ACC112 (cell line): ENCODE measurements around the gene MRGPRD.
"Not testable (repeated sequence)": the region's sequence is repeated elsewhere in the genome, so short reads cannot be mapped to it uniquely, and the experiment has no call there.

Experiments
- H2AFZ ChIP-seq: fragments of 200-600 bp; sonication (generic); one replicate; pipeline ENCODE4 v1.6.0; 2017; ENCODE audit warnings: antibody characterized with exemption, low read length; ENCODE audit not compliant: unreplicated experiment
- H3K27ac ChIP-seq: fragments of 200-600 bp; sonication (generic); 2 replicates; pipeline ENCODE4 v1.5.1; 2014; ENCODE audit warnings: low read depth, mild to moderate bottlenecking, antibody characterized with exemption, low read length, moderate library complexity
- H3K27me3 ChIP-seq: fragments of 200-600 bp; sonication (generic); 2 replicates; pipeline ENCODE4 v1.6.1; 2014; ENCODE audit warnings: mild to moderate bottlenecking, antibody characterized with exemption, low read length, moderate library complexity, mixed read lengths; ENCODE audit not compliant: insufficient read depth
- H3K36me3 ChIP-seq: fragments of 200-600 bp; sonication (generic); 2 replicates; pipeline ENCODE4 v1.6.1; 2016; ENCODE audit warnings: mild to moderate bottlenecking, antibody characterized with exemption, low read length, moderate library complexity, mixed read lengths; ENCODE audit not compliant: insufficient read depth
- H3K4me1 ChIP-seq: fragments of 200-600 bp; sonication (generic); one replicate; pipeline ENCODE4 v1.6.1; 2016; ENCODE audit warnings: low read length, mixed read lengths; ENCODE audit not compliant: insufficient read depth, unreplicated experiment, control insufficient read depth
- H3K4me3 ChIP-seq: fragments of 200-600 bp; sonication (generic); 2 replicates; pipeline ENCODE4 v1.5.1; 2014; ENCODE audit warnings: mild to moderate bottlenecking, low read depth, low read length
- H3K79me2 ChIP-seq: fragments of 200-600 bp; sonication (generic); one replicate; pipeline ENCODE4 v1.6.0; 2016; ENCODE audit warnings: low read length; ENCODE audit not compliant: control insufficient read depth, unreplicated experiment, insufficient read depth

MRGPRD gene

DNA sequence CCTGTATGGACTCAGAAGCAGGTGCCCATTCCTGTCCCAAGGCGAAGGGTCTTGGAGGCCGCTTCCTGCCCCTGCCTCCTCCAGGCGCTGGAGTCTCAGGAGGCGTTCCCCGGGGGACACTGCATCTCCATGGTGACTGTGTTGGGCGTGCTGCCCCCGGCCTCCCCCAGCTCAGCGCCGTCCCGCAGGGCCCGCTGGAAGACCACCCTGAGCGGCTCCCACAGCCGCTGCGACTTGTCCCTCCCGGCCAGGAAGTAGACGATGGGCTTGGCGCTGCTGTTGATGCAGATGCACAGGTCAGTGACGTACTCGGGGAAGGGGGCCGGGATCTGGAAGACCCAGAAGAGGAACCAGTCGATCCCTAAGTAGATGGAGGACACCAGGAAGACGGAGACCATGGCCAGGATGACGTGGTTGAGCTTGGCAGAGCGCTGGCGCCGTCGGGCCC lies 24.4 kb upstream of the MRGPRD start:
- Histone ChIP-seq H3K27me3 (no peaks in the 10 kb centered on the region), H3K4me3 (no peak overlapping the region), H3K4me1 (peaks cover 43% of the 10 kb centered on the region), H3K36me3 (no peaks in the 10 kb centered on the region), H3K27ac (no peak overlapping the region), H2AFZ (no peak overlapping the region), H3K79me2 (no peaks in the 10 kb centered on the region)

DNA sequence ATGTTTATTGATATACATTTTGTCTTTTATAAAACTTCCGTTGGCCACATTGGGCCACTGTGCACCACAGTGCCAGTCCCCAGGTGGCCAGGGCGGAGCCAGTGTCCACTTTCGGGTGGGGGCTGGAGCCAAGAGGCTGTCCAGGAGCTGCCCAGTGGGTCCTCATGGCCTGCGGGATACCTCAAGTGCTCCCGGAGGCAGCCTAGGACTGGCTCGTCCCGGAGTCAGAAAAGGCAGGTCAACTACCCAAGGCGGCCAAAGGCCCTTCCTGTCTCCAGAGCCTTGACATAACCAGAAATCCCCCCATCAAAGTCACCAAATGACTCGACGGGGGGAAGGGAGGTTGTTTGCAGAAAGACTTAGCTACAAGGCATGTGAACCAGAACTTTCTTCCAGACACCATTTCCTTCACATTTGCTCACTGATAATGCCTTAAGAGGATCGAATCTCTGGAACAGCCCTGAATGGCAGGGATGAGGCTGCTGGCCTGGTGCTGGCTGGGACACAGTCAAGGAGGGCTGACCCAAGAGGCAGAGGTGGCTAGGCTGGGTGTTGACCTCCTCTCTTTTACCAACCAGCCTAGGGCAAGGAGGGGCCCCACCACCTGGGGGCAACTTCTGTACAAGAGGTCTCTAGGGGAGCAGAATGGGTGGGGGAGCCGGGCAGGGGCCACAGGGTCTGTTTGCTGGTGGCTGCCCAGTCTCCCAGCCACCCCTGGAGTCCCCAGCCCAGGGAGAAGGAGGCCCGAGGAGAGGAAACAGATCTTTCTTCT lies 23.8 kb upstream of the MRGPRD start:
- Histone ChIP-seq H3K4me1 (peaks cover 37% of the 10 kb centered on the region), H3K79me2 (no peaks in the 10 kb centered on the region), H3K36me3 (no peaks in the 10 kb centered on the region), H3K27me3 (no peaks in the 10 kb centered on the region), H2AFZ (no peak overlapping the region), H3K27ac (no peak overlapping the region), H3K4me3 (no peak overlapping the region)

DNA sequence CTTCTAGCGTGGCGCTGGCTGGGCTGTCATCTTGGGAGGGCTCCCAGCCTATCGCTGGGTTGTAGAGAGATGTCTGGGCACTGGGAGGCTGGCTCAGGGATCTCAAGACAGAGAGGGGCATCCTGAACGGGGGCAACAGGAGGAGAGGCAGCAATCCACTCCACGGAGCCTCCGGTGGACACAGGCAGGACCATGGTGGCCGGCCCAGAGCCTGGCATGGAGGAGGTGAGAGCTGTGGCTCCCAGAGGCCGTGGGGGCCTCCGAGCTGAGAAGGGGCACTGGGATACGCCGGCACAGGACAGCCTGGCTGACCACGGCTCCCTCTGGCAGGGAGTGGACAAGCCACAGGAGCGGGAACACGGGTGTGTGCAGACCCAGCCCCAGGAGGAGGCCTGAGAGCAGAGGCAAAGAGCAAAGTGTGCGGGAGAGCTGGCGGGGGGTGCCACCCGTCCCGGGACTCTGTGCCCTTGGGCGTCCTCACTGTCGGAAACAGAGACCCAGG lies 23.1 kb upstream of the MRGPRD start:
- Histone ChIP-seq H3K27ac (no peak overlapping the region), H3K4me3 (no peak overlapping the region), H3K4me1 (peaks cover 31% of the 10 kb centered on the region), H3K36me3 (no peaks in the 10 kb centered on the region), H3K79me2 (no peaks in the 10 kb centered on the region), H2AFZ (no peak overlapping the region), H3K27me3 (no peaks in the 10 kb centered on the region)

DNA sequence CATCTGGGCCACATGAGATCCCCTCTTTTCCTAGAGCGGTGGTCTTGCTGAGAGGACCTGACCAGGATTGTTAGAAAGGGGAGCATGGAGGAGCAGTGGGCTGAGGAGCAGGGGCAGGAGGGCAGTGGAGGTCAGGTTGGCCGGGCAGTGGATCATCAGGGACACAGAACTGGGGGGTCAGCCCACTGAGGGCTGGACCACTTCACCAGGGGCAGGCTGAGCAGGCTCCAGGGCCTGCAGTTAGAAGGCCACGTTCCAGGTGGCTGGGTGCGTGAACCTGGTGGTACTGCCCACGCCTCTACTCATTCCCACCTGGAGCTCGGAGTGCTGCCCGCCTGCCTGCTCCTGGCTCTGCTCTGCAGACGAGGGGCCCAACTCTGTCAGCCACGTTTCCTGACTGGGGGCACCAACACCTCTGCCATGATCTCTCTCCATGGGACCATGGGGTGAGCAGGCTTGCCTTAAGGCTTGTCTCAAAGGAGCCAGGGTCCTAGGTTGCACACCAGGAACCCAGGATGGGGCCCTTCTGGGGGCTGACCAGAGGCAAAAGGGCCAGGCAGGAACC lies 22.6 kb upstream of the MRGPRD start:
- no peak overlapping the region for H2AFZ ChIP-seq
- H3K27me3 ChIP-seq = no peaks in the 10 kb centered on the region
- peaks cover 26% of the 10 kb centered on the region for H3K4me1 ChIP-seq
- H3K36me3 ChIP-seq = no peaks in the 10 kb centered on the region
- H3K79me2 ChIP-seq = no peaks in the 10 kb centered on the region
- H3K4me3 ChIP-seq = no peak overlapping the region
- H3K27ac ChIP-seq = no peak overlapping the region

DNA sequence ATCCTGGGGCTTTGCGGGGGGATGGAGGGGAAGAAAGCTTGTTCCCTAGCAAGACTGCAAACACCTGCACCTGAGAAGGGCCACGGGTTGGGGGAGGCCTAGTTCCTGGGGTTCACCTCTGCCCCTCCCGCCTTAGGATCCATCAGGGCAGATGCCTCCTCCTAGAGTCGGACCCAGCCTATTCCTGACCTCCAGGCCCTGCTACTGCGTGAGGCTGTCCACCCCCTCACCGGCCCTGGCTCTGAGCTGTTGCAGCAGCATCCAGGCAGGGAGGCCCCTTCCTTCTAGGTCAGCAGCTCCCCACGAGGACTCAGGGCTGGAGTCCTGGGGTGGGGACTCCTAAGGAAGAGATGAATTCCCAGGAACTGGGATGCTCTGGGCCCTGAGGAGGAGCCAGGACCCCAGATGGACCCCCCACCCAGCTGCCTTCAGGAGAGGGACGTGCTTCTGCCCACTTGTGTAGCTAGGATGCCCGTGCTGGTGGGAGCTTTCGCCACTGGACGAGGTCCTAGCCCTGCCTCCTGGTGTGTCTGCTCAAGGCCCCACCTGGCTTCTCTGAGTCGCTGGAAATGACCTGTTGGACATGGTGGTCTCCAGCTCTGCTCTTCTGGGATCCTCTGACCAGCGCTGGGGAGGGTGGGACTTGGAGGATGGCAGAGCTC lies 21.9 kb upstream of the MRGPRD start:
- Histone ChIP-seq H3K27me3 (no peaks in the 10 kb centered on the region), H3K79me2 (no peaks in the 10 kb centered on the region)

DNA sequence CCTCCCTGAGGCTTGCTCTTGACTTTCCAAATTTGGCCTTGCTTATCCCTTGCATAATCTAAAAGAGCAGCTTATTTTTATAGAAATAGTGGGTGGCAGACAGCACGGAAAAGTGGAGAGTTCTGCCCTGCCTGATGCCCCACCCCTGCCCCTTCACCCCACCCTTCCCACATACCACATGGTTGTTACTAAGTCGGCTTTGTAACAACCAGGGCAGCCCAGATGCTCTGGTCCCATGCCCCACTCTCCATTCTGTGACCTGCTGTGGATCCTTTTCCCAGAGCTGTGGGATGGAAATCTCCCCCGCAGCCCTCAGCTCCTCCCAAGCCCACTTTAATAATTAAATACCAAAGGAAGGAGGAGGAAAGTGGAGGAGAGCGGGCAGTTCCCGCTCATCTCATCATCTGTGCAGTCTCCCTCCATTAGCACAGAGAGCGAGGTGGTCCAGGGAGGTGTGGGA lies 21.4 kb upstream of the MRGPRD start:
- Histone ChIP-seq H3K36me3 (no peaks in the 10 kb centered on the region), H2AFZ (no peak overlapping the region), H3K4me3 (no peak overlapping the region), H3K79me2 (no peaks in the 10 kb centered on the region), H3K27ac (no peak overlapping the region), H3K4me1 (peaks cover 16% of the 10 kb centered on the region), H3K27me3 (no peaks in the 10 kb centered on the region)

More for the DNA sequence above, 21.9 kb upstream of the MRGPRD start:
- Histone ChIP-seq H3K4me1 (peaks cover 20% of the 10 kb centered on the region), H3K36me3 (no peaks in the 10 kb centered on the region), H2AFZ (no peak overlapping the region), H3K4me3 (no peak overlapping the region), H3K27ac (no peak overlapping the region)

DNA sequence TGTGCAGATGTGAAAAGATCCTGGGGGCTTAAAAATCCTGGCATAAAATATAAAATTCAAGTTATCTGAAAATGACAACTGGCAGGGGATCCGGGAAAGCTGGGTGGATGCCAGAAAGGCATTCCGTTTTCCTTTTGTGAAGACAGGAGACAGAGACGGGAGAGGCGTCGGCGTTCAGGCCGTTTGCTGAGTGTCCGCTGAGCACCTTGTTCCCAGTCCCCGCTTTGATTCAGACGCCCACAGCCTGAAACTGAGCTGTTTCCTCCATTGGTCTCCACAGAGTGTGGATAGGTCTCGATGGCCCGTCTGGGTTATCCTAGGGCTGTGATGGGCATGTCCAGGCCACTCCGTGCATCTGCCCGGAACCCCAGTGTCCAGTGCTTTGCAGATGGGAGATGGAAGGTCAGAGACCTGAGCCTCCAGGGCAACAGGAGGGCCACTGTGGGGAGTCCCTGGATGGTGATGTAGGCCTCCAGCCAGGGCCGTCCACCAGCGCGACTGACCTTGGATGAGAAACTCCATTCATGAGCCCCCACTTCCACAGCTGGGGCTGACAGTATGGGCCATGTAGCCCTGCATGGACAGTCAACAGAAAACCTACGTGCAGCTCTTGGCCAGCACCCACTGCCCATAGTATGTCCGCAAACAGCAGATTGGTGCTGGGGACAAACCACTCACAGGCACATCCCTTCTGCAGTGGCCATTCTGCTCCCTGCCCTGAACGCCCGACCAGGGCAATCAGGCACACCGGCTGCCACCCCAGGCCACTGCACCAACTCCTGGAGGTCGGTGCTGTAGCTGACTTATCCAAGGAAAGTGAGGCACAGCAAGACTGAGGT lies 20.7 kb upstream of the MRGPRD start:
- Histone ChIP-seq H3K4me1 (peaks cover 16% of the 10 kb centered on the region), H3K27ac (peak overlapping the region; percentile 57; the same call in 1 of the 2 replicates), H3K27me3 (no peaks in the 10 kb centered on the region), H3K36me3 (no peaks in the 10 kb centered on the region), H3K4me3 (no peak overlapping the region), H3K79me2 (no peaks in the 10 kb centered on the region), H2AFZ (no peak overlapping the region)

DNA sequence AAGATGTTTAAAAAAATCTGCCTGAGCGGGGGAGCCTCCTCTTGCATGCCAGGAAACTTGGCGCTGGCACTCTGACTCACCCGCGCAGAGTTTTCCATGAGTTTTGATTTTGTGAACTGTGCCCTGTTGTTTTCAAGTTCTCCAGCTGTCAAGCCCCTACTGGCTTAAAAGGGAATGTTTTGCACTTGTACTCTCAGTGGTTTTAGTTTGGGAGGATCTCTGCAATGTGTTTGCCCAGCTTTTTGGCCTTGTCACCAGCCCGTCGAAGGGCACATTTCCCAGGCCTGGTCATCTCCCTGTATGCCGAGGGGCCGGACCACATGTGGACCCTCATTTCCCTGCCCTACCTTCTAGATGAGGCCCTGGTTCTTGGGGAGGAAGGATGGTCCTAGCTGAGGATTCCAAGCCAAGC lies 20.1 kb upstream of the MRGPRD start:
- H2AFZ ChIP-seq = no peak overlapping the region
- peaks cover 16% of the 10 kb centered on the region for H3K4me1 ChIP-seq
- H3K36me3 ChIP-seq = no peaks in the 10 kb centered on the region
- H3K79me2 ChIP-seq = no peaks in the 10 kb centered on the region
- no peaks in the 10 kb centered on the region for H3K27me3 ChIP-seq
- no peak overlapping the region for H3K4me3 ChIP-seq
- H3K27ac ChIP-seq = peak overlapping the region; percentile 57; the same call in 1 of the 2 replicates

DNA sequence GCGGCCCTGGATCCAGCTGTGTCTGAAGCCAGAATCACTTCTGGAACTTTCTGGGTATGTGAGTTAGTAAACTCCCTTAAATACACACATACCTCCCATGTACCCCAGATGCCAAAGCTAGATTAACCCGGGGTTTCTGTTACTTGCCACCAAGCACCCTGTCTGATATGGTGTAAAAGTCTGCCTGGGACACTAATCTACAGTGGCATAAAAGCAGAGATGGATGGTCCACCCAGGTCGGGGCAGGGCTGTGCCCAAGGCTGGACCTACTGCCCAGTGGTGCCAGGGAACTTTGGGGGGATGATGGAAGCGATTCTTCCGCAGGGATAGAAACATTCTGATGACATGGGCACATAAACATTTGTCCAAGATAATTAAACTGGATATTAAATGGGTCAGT lies 19.6 kb upstream of the MRGPRD start:
- Histone ChIP-seq H3K36me3 (no peaks in the 10 kb centered on the region), H3K4me1 (peaks cover 16% of the 10 kb centered on the region), H3K27me3 (no peaks in the 10 kb centered on the region), H3K27ac (peak overlapping the region; percentile 46; the same call in 1 of the 2 replicates), H3K4me3 (no peak overlapping the region), H3K79me2 (no peaks in the 10 kb centered on the region), H2AFZ (no peak overlapping the region)

DNA sequence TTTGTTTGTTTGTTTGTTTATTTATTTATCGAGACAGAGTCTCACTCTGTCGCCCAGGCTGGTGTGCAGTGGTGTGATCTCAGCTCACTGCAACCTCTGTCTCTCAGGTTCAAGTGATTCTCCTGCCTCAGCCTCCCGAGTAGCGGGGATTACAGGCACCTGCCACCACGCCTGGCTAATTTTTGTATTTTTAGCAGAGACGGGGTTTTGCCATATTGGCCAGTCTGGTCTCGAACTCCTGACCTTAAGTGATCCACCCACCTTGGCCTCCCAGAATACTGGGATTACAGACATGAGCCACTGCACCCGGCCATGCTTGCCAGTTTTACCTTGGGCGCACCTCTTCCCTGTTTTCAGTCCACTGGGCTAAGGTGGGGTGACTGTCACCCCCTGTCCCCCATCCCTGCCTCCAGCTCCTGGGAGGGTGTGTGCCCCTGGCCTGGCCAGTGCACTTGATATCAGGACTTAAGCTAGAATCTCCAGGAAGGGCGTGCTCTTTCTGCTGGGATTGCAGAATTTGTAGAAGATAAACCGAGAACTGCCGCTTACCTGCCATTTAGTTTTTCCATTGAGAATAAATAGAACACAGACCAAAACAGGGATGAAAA lies 19.1 kb upstream of the MRGPRD start:
- not testable (repeated sequence) for H3K4me3 ChIP-seq, H3K27me3 ChIP-seq, H3K36me3 ChIP-seq, H2AFZ ChIP-seq, H3K79me2 ChIP-seq
- Histone ChIP-seq H3K27ac (peak overlapping the region; percentile 46; the same call in 1 of the 2 replicates), H3K4me1 (peaks cover 16% of the 10 kb centered on the region)
